ENCODE data around the gene HESX1. TPM values are rescaled to one million over a fixed set of nuclear protein-coding genes. Genes with fewer than 3 reads are reported as not detected.

Gene HESX1
- total and polyA plus RNA-seq, 2 of the 13 experiments (the other 11 are each of a cell fraction or from before 2014, with no cell fraction given), result 0.57 to 0.75 TPM

GRCh38 chr3:57169872-57170623, 29.7 kb downstream of the HESX1 start (continued):
- TF ChIP-seq ZBTB40 (IDR thresholded peaks at IDR 0.05), result no peak
- no peak for TF ChIP-seq ZBTB40 (CRISPR knock-in tag; IDR thresholded peaks at IDR 0.05)
- peak; percentile 39; the same call in 1 of the 2 replicates for TF ChIP-seq BORCS8-MEF2B (CRISPR knock-in tag; IDR thresholded peaks at IDR 0.05)
- no peak for TF ChIP-seq RFXAP (CRISPR knock-in tag; IDR thresholded peaks at IDR 0.05; ENCODE audit: borderline replicate concordance)
- TF ChIP-seq ZNF414 (CRISPR knock-in tag; IDR thresholded peaks at IDR 0.05), result no peak
- TF ChIP-seq ZNF629 (CRISPR knock-in tag; conservative IDR thresholded peaks at IDR 0.05), result peak; percentile 83
- no peak for TF ChIP-seq THRA (CRISPR knock-in tag; IDR thresholded peaks at IDR 0.05; ENCODE audit: borderline replicate concordance)
- 0 out of 2 replicates have a peak, but pooled peaks have one; percentile 28 for TF ChIP-seq ZNF605 (CRISPR knock-in tag; IDR thresholded peaks at IDR 0.05)
- TF ChIP-seq ZNF558 (CRISPR knock-in tag; IDR thresholded peaks at IDR 0.05; ENCODE audit: borderline replicate concordance), result peak; percentile 65; the same call in 1 of the 2 replicates
- no peak for TF ChIP-seq BRD4 (CRISPR knock-in tag; IDR thresholded peaks at IDR 0.05)
- peak; percentile 45; the same call in 1 of the 2 replicates for TF ChIP-seq TFAP4 (IDR thresholded peaks at IDR 0.05; ENCODE audit: borderline replicate concordance, low read depth)
- peak; percentile 43 for TF ChIP-seq HNRNPLL (IDR thresholded peaks at IDR 0.05; ENCODE audit: low read depth, low read length, poor library complexity, severe bottlenecking)
- TF ChIP-seq ZNF280B (CRISPR knock-in tag; IDR thresholded peaks at IDR 0.05; ENCODE audit: borderline replicate concordance), result 0 out of 2 replicates have a peak, but pooled peaks have one; percentile 49
- TF ChIP-seq FOSL1 (CRISPR knock-in tag; IDR thresholded peaks at IDR 0.05; ENCODE audit: borderline replicate concordance), result no peak
